GM12878 (cell line): Measurements from ENCODE around the gene SERINC5. TPM values are rescaled to one million over a fixed set of nuclear protein-coding genes. Genes with fewer than 3 reads are reported as not detected.

Experiments used
- BHLHE40 ChIP-seq, 2 experiments: fragments of 450-650 bp in 1 of 2; IDR thresholded peaks; 2 replicates each; pipeline ENCODE4 v1.6.1; 2011 to 2017; ENCODE audit warnings: low read depth in 2 of 2, borderline replicate concordance in 1 of 2, improper control_type of control experiment in 1 of 2, low read length in 1 of 2, mild to moderate bottlenecking in 1 of 2
- BMI1 ChIP-seq: fragments of 450-650 bp; IDR thresholded peaks from 2 replicates; pipeline ENCODE4 v1.6.1; 2016; ENCODE audit warnings: mild to moderate bottlenecking, moderate library complexity, borderline replicate concordance
- CBFB ChIP-seq: IDR thresholded peaks from 2 replicates; pipeline ENCODE4 v1.6.1; 2016; ENCODE audit warnings: antibody characterized with exemption, low read depth
- CREM ChIP-seq: IDR thresholded peaks from 2 replicates; pipeline ENCODE4 v1.6.1; 2014; ENCODE audit warnings: antibody characterized with exemption, low read depth
- E4F1 ChIP-seq: fragments of 450-650 bp; IDR thresholded peaks from 2 replicates; pipeline ENCODE4 v1.6.1; 2018; ENCODE audit warnings: borderline replicate concordance, mild to moderate bottlenecking; ENCODE audit not compliant: partially characterized antibody
- ELK1 ChIP-seq: IDR thresholded peaks from 2 replicates; pipeline ENCODE4 v1.6.1; 2012; ENCODE audit warnings: low read depth, low read length, improper control_type of control experiment
- EP300 ChIP-seq, 2 experiments: fragments of 150-350 bp in 1 of 2; IDR thresholded peaks; 2 replicates each; pipeline ENCODE4 v1.6.1; 2011 to 2012; ENCODE audit warnings: low read depth in 2 of 2, low read length in 2 of 2, borderline replicate concordance in 1 of 2, improper control_type of control experiment in 1 of 2, inconsistent platforms in 1 of 2; ENCODE audit not compliant: control insufficient read depth in 1 of 2
- FOXK2 ChIP-seq: fragments of 450-650 bp; IDR thresholded peaks from 2 replicates; pipeline ENCODE4 v1.6.1; 2017; ENCODE audit warnings: mild to moderate bottlenecking, moderate library complexity
- GABPA ChIP-seq: IDR thresholded peaks from 2 replicates; pipeline ENCODE4 v1.6.1; 2014; ENCODE audit warnings: antibody characterized with exemption, low read depth, mild to moderate bottlenecking, inconsistent platforms
- GATAD2B ChIP-seq: fragments of 450-650 bp; conservative IDR thresholded peaks from 2 replicates; pipeline ENCODE4 v1.6.1; 2017; ENCODE audit warnings: low read depth, mild to moderate bottlenecking, moderate library complexity
- HCFC1 ChIP-seq: fragments of 150-350 bp; IDR thresholded peaks from 2 replicates; pipeline ENCODE4 v1.6.1; 2014; ENCODE audit warnings: low read length
- IKZF1 ChIP-seq: fragments of 450-650 bp; conservative IDR thresholded peaks from 2 replicates; pipeline ENCODE4 v1.6.1; 2017; ENCODE audit warnings: antibody characterized with exemption, mild to moderate bottlenecking
- IRF5 ChIP-seq: fragments of 450-650 bp; IDR thresholded peaks from 2 replicates; pipeline ENCODE4 v1.6.1; 2017; ENCODE audit warnings: borderline replicate concordance
- JUND ChIP-seq: IDR thresholded peaks from 2 replicates; pipeline ENCODE4 v1.6.1; 2012; ENCODE audit warnings: low read depth, mild to moderate bottlenecking, low read length, improper control_type of control experiment, moderate library complexity
- LARP7 ChIP-seq: fragments of 450-650 bp; IDR thresholded peaks from 2 replicates; pipeline ENCODE4 v1.6.1; 2017; ENCODE audit warnings: mild to moderate bottlenecking
- MXI1 ChIP-seq: fragments of 150-350 bp; IDR thresholded peaks from 2 replicates; pipeline ENCODE4 v1.6.1; 2011; ENCODE audit warnings: low read depth, mild to moderate bottlenecking, inconsistent platforms, low read length, improper control_type of control experiment
- NBN ChIP-seq: fragments of 450-650 bp; IDR thresholded peaks from 2 replicates; pipeline ENCODE4 v1.6.1; 2016
- NR2F1 ChIP-seq: fragments of 450-650 bp; conservative IDR thresholded peaks from 2 replicates; pipeline ENCODE4 v1.6.1; 2017; ENCODE audit warnings: mild to moderate bottlenecking
- PML ChIP-seq: IDR thresholded peaks from 2 replicates; pipeline ENCODE4 v1.6.1; 2012; ENCODE audit warnings: low read length, inconsistent platforms
- POLR2A ChIP-seq: IDR thresholded peaks from 2 replicates; pipeline ENCODE4 v1.6.1; 2011; ENCODE audit warnings: low read depth, mild to moderate bottlenecking, low read length
- POU2F2 ChIP-seq: IDR thresholded peaks from 3 replicates; pipeline ENCODE4 v1.6.1; 2011; ENCODE audit warnings: low read depth, mild to moderate bottlenecking, low read length, borderline replicate concordance
- RUNX3 ChIP-seq: IDR thresholded peaks from 2 replicates; pipeline ENCODE4 v1.6.1; 2012; ENCODE audit warnings: low read length, inconsistent platforms
- SMC3 ChIP-seq: IDR thresholded peaks from 2 replicates; pipeline ENCODE4 v1.6.1; 2011; ENCODE audit warnings: low read length, improper control_type of control experiment, borderline replicate concordance
- SP1 ChIP-seq: IDR thresholded peaks from one replicate; pipeline ENCODE4 v1.6.1; 2011; ENCODE audit warnings: low read depth, low read length
- TCF3 ChIP-seq: IDR thresholded peaks from 2 replicates; pipeline ENCODE4 v1.6.1; 2012; ENCODE audit warnings: low read depth, mild to moderate bottlenecking, low read length, borderline replicate concordance; ENCODE audit not compliant: insufficient read depth
- TCF7 ChIP-seq: IDR thresholded peaks from 2 replicates; pipeline ENCODE4 v1.6.1; 2014; ENCODE audit warnings: antibody characterized with exemption, borderline replicate concordance
- ZZZ3 ChIP-seq: IDR thresholded peaks from 2 replicates; pipeline ENCODE4 v1.6.1; 2011; ENCODE audit warnings: low read depth; ENCODE audit not compliant: control insufficient read depth, insufficient read length
- polyA plus RNA-seq, 11 experiments: library from polyadenylated mRNA; depleted of rRNA in 4 of 11; unstranded in 6 of 11; stranded (reverse) in 5 of 11; fragments of >200 nt; fragmentation: Nextera tagmentation in 4 of 11; fragmentation: Illumina TruSeq in 1 of 11; extraction: Ambion mirVana in 4 of 11; extraction: Trizol in 1 of 11; gene quantifications; 1 replicate in 1 of 11; 2 replicates in 10 of 11; pipeline versions ENCODE4 v1.2.1 to v1.2.3, GENCODE V29; 2011 to 2016; ENCODE audit warnings: inconsistent platforms in 2 of 11, missing spikeins in 2 of 11, low read depth in 1 of 11
- total RNA-seq, 4 experiments: library from RNA; depleted of rRNA in 3 of 4; stranded (reverse); fragments of >200 nt in 3 of 4; fragmentation: Illumina TruSeq in 1 of 4; extraction: Trizol in 1 of 4; gene quantifications; 2 replicates each; pipeline versions ENCODE4 v1.2.1 to v1.2.3, GENCODE V29; 2013 to 2021

Gene SERINC5
- total and polyA plus RNA-seq, 10 of the 15 experiments (the other 5 are each of a cell fraction or from before 2014, with no cell fraction given): 0.66 to 7.0 (median 2.8) TPM

GRCh38 chr5:80255811-80256712 is at the start of gene SERINC5 (continued):
- TF ChIP-seq GATAD2B (peak; percentile 41; the same call in 1 of the 2 replicates), IRF5 (no peak), E4F1 (peak; percentile 29), LARP7 (peak; percentile 90), TCF3 (peak; percentile 72; the same call in 1 of the 2 replicates), POLR2A (peak; percentile 97), RUNX3 (0 out of 2 replicates have a peak, but pooled peaks have one; percentile 7), EP300 (IDR thresholded peaks at IDR 0.05; ENCODE audit: borderline replicate concordance in 1 of 2, control insufficient read depth in 1 of 2, low read depth in 2 of 2, low read length in 2 of 2) (0 out of 4 replicates have a peak, but pooled peaks of 1 of the 2 experiments have one; percentile 20), MXI1 (no peak), GABPA (peak; percentile 47; the same call in 1 of the 2 replicates), TCF7 (no peak), ZZZ3 (no peak), SMC3 (peak; percentile 7; the same call in 1 of the 2 replicates), CBFB (0 out of 2 replicates have a peak, but pooled peaks have one; percentile 29), BHLHE40 (IDR thresholded peaks at IDR 0.05; ENCODE audit: borderline replicate concordance in 1 of 2, low read depth in 2 of 2, low read length in 1 of 2) (peak; percentile 12 to 56; a peak in 1 of 4 replicates), SP1 (peak; percentile 16), PML (peak; percentile 82; the same call in 1 of the 2 replicates), HCFC1 (peak; percentile 18; the same call in 1 of the 2 replicates), FOXK2 (no peak), IKZF1 (peak; percentile 84), JUND (no peak), ELK1 (peak; percentile 34; the same call in 1 of the 2 replicates), CREM (peak; percentile 53), NR2F1 (peak; percentile 35; the same call in 1 of the 2 replicates), BMI1 (no peak), NBN (peak; percentile 29; the same call in 1 of the 2 replicates), POU2F2 (peak; percentile 78; the same call in 1 of the 3 replicates)
